Spinal cord (tissue), 10 donors: ENCODE data around the gene MKI67. TPM values are rescaled to one million over a fixed set of nuclear protein-coding genes. Genes with fewer than 3 reads are reported as not detected.

Source experiments
- DNase-seq, 6 donors: peaks; one replicate each; pipeline versions ENCODE4 v3.0.0 to v3.0.0-alpha.2; 2013 to 2015; ENCODE audit warnings: low spot score in 6 of 6, low read depth in 4 of 6
- H3K27ac ChIP-seq: one replicate; pipeline ENCODE4 v1.5.1; 2013; ENCODE audit warnings: low read depth, low read length, control low read depth
- H3K27me3 ChIP-seq: one replicate; pipeline ENCODE4 v1.6.1; 2013; ENCODE audit warnings: low read length; ENCODE audit not compliant: control insufficient read depth, insufficient read depth
- H3K36me3 ChIP-seq: one replicate; pipeline ENCODE4 v1.6.1; 2013; ENCODE audit warnings: low read length; ENCODE audit not compliant: control insufficient read depth, insufficient read depth
- H3K4me1 ChIP-seq: one replicate; pipeline ENCODE4 v1.6.1; 2013; ENCODE audit warnings: low read length; ENCODE audit not compliant: control insufficient read depth, insufficient read depth
- H3K4me3 ChIP-seq: one replicate; pipeline ENCODE4 v1.5.1; 2013; ENCODE audit warnings: low read depth, low read length, control low read depth
- H3K9me3 ChIP-seq: one replicate; pipeline ENCODE4 v1.6.1; 2013; ENCODE audit warnings: low read length; ENCODE audit not compliant: control insufficient read depth, insufficient read depth
- WGBS: methylation state at CpG from one replicate; pipeline ENCODE4 v1.1.5; 2013; ENCODE audit warnings: missing lambda C conversion rate; ENCODE audit not compliant: insufficient coverage; 5-methylcytosine and 5-hydroxymethylcytosine counted together
- polyA plus RNA-seq, 2 donors: library from polyadenylated mRNA; unstranded; fragments of 120-200 nt; gene quantifications; one replicate each; pipeline ENCODE4 v1.2.1, GENCODE V29; 2013; ENCODE audit not compliant: insufficient read length in 2 of 2
- total RNA-seq, 2 donors: library from RNA; depleted of rRNA in 1 of 2; stranded (reverse); fragments of 120-200 nt in 1 of 2; fragments of >200 nt in 1 of 2; gene quantifications; one replicate each; pipeline versions ENCODE4 v1.2.3 to v1.2.4, GENCODE V29; 2013 to 2014
- donor health status: healthy.

MKI67 gene
- total and polyA plus RNA-seq, 4 donors = 9.3 to 37.4 (median 22.9) TPM

DNA sequence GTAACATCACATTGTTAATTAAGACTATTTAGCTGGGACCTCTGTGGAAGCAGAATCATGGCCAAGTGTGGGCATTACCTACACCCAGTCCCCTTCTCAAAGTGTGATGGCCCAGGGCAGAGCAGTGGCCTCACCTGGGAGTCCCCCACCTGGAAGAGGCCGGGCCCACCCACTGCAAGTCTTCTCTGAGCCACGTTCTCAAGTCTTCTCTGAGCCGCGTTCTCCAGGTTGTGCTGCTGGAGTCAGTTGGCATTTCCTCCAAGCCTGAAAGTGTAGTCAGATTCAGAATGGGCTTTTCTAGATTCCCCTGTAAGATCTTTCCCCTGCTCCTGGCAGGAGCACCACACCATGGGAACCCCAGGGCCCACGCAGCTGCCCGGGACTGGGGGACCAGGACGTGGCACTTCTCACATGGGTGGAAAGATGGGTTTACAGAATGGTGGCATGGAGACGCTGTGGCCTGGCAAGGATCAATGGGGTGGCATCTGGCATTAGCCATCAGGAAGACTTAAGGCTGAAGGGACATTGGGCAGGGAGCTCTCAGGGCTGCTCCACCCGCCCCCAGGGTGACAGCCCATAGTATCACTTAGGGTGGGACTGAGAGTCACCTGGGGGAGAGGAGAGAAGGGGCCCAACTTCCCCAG is 68.0 kb downstream of the MKI67 start:
- Histone ChIP-seq H3K36me3 (peaks cover 67% of the 10 kb centered on the region), H3K27me3 (no peaks in the 10 kb centered on the region), H3K4me1 (peaks cover 27% of the 10 kb centered on the region), H3K4me3 (no peak overlapping the region), H3K9me3 (no peaks in the 10 kb centered on the region), H3K27ac (no peak overlapping the region)
- DNase-seq = no peak
- WGBS = 95% methylated on average over 8 of the region's 9 CpGs

DNA sequence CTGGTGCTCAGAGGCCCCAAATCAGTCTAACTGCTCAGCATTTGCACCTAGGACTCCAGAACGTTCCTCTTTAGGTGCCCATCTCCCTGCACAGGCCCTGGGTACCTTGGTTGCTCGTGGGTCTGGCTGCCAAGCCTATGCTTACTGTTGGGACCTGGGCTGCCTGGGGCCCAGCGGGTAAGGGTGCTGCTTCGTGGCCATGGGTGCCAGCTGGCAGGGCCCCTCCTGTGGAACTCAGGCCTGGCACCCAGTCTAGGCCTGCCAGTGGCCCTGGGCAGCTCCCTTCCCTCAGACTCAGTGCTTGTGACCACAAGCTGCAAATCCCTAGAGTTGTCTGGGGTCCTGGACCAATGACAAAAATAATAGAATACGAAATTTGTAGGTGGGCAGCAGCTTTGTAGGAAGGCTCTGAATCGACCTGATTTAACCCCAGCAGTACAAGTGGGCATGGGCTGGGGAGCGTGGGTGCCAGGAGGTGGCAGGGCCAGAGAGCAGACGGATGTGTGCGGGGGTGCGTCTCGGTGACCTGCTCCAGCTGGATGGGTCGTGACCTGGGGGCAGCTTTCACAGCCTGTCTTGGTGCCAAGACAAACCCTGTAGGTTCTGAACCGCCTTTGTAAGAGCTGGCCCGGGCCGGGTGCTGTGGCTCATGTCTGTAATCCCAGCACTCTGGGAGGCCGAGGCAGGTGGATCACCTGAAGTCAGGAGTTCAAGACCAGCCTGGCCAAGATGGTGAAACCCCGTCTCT is 69.7 kb downstream of the MKI67 start:
- 89% methylated on average over 17 of the region's 17 CpGs for WGBS
- H3K36me3 ChIP-seq = peaks cover 67% of the 10 kb centered on the region
- H3K4me1 ChIP-seq = peaks cover 17% of the 10 kb centered on the region
- no peak overlapping the region for H3K27ac ChIP-seq
- H3K27me3 ChIP-seq = no peaks in the 10 kb centered on the region
- H3K9me3 ChIP-seq = no peaks in the 10 kb centered on the region
- DNase-seq = no peak
- H3K4me3 ChIP-seq = no peak overlapping the region

DNA sequence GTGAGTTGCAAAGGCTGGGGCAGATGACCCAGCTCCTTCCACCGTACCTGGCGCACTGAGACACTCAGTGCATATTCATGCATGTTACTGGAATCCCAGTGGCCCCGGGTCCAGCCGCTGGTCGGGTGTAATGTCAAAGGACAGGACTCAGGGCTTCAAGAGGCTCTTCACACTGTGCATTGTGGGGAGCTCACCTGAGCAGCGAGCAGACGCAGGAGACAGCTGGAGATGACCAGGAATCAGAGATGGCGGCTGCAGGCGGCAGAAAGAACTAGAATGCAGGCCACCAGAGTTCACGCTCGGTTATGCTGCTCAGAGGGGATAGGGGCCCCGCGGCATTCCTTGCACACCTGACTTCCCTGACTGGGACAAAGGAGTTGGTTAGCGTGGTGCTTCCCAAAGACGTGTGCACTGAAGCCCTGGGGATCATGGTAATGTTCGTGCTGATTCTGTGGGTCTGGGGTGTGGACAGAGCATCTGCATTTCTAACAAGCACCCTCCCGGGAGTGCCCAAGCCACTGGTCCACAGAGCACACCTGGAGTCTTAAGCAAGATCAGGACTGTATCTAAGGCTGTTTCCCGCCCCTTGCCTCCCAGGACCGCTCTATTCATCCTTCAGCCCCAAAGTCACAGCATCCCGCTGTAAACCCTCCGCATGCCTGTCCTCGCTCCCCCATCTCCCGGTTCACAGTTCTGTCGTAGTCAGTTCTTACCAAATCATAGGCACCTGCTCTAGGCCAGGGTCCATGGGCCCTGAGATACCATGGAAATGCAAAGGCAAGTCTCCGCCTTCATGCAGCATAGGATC is 71.0 kb downstream of the MKI67 start:
- no peaks in the 10 kb centered on the region for H3K27me3 ChIP-seq
- peaks cover 11% of the 10 kb centered on the region for H3K4me1 ChIP-seq
- no peak overlapping the region for H3K4me3 ChIP-seq
- H3K27ac ChIP-seq = no peak overlapping the region
- no peaks in the 10 kb centered on the region for H3K9me3 ChIP-seq
- WGBS = 92% methylated on average over 25 of the region's 25 CpGs
- no peak for DNase-seq
- peaks cover 62% of the 10 kb centered on the region for H3K36me3 ChIP-seq

DNA sequence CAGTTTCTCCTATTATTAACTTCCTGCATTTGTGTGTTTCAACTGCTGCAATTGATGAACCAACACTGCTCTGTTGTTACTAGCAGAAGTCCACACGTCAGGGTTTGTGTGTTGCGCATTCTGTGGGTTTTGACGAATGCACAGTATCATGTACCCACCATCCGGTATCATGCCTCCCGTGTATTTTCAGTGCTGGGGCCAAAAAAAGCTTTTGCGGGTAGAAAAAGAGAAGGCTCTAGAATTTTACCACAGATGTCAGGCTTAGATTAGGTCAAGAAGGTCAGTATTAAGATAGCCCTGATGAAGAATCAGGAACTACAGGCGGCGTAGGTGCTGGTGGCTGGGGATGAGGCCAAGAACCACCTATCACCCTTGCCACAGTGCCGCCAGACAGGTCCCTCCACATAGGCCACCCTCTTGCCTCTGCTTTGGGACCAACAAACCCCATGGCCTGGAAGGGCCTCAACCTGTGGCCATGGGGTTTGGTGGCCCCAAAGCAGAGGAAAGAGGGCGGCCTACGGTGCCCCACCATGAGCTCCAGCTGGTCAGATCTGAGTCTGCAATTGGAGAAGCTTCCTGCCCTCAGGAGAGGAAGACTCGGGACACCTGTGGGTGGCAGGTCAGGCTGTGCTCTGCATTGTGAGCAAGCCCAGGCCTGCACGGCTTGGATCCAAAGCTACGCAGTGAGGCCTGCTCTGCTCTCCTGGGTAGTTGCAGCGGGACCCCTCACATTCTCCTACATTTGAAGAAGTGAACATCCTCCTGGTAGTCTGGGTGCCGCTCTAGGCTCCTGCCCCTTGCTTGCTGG is 71.9 kb downstream of the MKI67 start:
- H3K4me3 ChIP-seq = no peak overlapping the region
- H3K27me3 ChIP-seq = no peaks in the 10 kb centered on the region
- H3K36me3 ChIP-seq = peaks cover 55% of the 10 kb centered on the region
- DNase-seq = no peak
- H3K27ac ChIP-seq = no peak overlapping the region
- no peaks in the 10 kb centered on the region for H3K9me3 ChIP-seq
- 90% methylated on average over 13 of the region's 16 CpGs for WGBS
- H3K4me1 ChIP-seq = peaks cover 9% of the 10 kb centered on the region

DNA sequence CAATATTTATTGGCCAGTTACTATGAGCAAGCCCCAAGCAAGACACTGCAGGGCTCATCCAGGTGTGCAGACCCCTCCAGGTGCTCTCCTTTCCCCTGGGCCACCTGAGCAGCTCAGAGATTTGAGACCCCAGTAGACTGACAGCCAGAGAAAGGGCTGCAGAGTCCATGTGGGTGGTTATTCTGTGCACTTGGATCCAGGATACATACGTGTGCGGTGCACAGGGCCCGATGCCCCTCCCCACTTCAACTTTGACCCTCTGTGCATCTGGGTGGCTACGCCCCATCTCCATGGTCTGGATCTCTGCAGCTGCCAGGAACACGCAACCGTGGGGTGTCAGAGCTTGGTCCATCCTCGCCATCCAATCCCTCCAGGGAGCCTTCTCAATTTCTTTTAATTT is 72.9 kb downstream of the MKI67 start:
- Histone ChIP-seq H3K4me3 (no peak overlapping the region), H3K27ac (no peak overlapping the region), H3K4me1 (peaks cover 5% of the 10 kb centered on the region), H3K9me3 (no peaks in the 10 kb centered on the region), H3K27me3 (no peaks in the 10 kb centered on the region), H3K36me3 (peaks cover 54% of the 10 kb centered on the region)
- DNase-seq = no peak
- WGBS = 90% methylated on average over 2 of the region's 7 CpGs

DNA sequence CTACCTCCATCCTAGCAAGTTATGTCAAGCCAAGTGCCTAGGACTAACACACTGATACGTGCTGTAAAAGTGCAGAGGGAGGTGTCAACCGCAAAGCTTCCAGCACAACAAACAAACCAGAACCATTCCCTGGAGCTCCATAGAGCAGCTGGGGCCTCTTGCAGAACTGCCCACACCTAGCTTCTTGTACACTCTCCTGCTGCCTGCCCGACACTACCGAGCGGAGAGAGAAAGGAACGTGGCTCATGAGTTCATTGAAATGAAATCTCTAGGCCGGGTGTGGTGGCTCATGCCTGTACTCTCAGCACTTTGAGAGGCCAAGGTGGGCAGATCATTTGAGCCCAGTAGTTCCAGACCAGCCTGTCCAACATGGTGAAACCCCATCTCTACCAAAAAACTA is 73.5 kb downstream of the MKI67 start:
- WGBS = 96% methylated on average over 7 of the region's 7 CpGs
- Histone ChIP-seq H3K4me1 (peaks cover 5% of the 10 kb centered on the region), H3K4me3 (no peak overlapping the region), H3K27me3 (no peaks in the 10 kb centered on the region), H3K36me3 (peaks cover 50% of the 10 kb centered on the region), H3K27ac (no peak overlapping the region), H3K9me3 (no peaks in the 10 kb centered on the region)
- DNase-seq = no peak

DNA sequence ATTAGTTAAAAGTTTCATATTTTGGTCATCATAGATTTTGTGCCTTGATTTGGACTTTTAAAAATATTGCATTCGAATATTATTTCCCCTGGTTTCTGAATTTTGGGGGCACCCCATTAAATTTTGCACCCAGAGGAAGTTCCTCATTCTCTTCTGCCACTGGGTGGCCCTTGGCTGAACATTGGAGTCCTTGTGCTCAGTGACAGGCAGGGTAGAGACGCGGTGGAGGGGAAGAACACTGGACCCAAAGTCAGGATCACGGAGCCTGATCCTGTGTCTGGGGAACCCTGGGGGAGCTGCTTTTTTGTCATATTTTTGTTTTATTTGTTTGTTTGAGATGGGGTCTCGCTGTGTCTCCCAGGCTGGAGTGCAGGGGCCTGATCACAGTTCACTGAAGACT is 74.7 kb downstream of the MKI67 start:
- Histone ChIP-seq H3K27ac (no peak overlapping the region), H3K27me3 (no peaks in the 10 kb centered on the region), H3K36me3 (peaks cover 49% of the 10 kb centered on the region), H3K9me3 (no peaks in the 10 kb centered on the region), H3K4me1 (peaks cover 16% of the 10 kb centered on the region), H3K4me3 (no peak overlapping the region)
- 84% methylated on average over 4 of the region's 5 CpGs for WGBS
- DNase-seq = no peak

DNA sequence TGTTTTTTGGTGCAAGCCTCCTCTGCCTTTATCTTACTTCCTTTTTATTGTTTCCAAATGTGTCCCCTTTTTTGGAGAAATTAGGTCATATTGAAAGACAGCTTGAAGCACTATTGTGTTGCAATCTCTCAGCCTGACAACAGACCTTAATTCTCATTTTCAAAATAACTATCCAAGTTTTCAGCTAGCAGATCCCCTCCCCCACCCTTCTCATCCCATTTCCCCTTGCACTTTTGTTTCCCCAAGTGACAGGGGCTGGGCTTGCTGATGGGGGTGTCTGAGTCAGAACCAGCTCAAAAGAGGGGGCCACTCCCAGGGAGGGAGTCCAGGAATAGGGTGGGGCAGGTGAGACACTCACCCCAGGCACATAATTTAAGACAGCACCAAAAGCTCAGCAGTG is 75.3 kb downstream of the MKI67 start:
- H3K4me3 ChIP-seq = no peak overlapping the region
- peaks cover 49% of the 10 kb centered on the region for H3K36me3 ChIP-seq
- no peak overlapping the region for H3K27ac ChIP-seq
- DNase-seq = no peak
- H3K9me3 ChIP-seq = no peaks in the 10 kb centered on the region
- peaks cover 21% of the 10 kb centered on the region for H3K4me1 ChIP-seq
- no peaks in the 10 kb centered on the region for H3K27me3 ChIP-seq

DNA sequence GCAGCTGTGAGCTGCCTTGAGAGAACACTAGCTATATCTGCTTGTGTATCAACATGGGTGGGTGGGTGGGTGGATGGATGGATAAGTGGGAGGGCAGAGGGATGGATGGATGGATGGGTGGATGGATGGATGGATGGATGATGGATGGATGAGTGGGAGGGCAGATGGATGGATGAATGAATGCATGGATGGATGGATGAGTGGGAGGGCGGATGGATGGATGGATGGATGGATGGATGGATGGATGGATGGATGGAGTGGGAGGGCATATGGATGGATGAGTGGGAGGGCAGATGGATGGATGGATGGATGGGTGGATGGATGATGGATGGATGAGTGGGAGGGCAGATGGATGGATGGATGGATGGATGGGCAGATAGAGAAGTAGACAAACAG is 76.1 kb downstream of the MKI67 start:
- Histone ChIP-seq H3K4me3 (no peak overlapping the region), H3K4me1 (peaks cover 26% of the 10 kb centered on the region)

More for the DNA sequence above, 76.1 kb downstream of the MKI67 start:
- peaks cover 49% of the 10 kb centered on the region for H3K36me3 ChIP-seq
- H3K9me3 ChIP-seq = no peaks in the 10 kb centered on the region
- no peaks in the 10 kb centered on the region for H3K27me3 ChIP-seq
- DNase-seq = no peak
- H3K27ac ChIP-seq = no peak overlapping the region
- WGBS = 76% methylated on average over 1 of the region's 1 CpG
